Astrocyte of the cerebellum (primary cell): ENCODE data around the gene ZNF366.

ENCODE experiments used
- DNase-seq: peaks from one replicate; pipeline ENCODE4 v3.0.0-alpha.2; 2011; ENCODE audit warnings: low read depth
- H3K4me3 ChIP-seq: 2 replicates; pipeline ENCODE4 v1.5.1; 2011; ENCODE audit warnings: mild to moderate bottlenecking, low read depth, low read length, moderate library complexity
- in situ Hi-C: cut with HindIII; loops from 2 replicates; pipeline ENCODE4 v1.10.0; 2017; ENCODE audit warnings: low sequenced_read_pairs
- TF ChIP-seq, protein P1 (sequence below): IDR thresholded peaks from 2 replicates; pipeline ENCODE4 v1.5.1; 2012; ENCODE audit warnings: low read length, low read depth, moderate library complexity, mild to moderate bottlenecking; ENCODE audit errors: missing control alignments

The ZNF366 gene

DNA sequence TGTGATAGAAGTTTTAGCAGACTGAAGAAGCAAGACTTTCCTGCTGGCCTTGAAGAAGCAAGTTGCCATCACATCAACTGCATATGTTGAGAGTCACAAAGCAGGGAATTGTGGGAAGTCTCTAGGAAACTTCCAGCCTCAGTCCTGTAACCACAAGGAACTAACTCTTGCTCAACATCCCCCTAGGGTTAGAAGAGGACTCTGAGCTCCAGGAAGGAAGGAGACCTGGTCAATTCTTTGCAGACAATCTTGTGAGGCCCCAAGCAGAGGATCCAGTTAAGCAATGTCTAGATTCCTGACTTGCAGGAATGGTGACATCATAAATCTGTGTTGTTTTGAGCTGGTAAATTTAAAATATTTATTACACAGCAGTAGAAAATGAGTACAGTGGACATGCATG, 18.6 kb upstream of the ZNF366 start:
- H3K4me3 ChIP-seq: no peak overlapping the region
- DNase-seq: no peak
- in situ Hi-C loops: no loop called here
- TF ChIP-seq, protein P1, sequence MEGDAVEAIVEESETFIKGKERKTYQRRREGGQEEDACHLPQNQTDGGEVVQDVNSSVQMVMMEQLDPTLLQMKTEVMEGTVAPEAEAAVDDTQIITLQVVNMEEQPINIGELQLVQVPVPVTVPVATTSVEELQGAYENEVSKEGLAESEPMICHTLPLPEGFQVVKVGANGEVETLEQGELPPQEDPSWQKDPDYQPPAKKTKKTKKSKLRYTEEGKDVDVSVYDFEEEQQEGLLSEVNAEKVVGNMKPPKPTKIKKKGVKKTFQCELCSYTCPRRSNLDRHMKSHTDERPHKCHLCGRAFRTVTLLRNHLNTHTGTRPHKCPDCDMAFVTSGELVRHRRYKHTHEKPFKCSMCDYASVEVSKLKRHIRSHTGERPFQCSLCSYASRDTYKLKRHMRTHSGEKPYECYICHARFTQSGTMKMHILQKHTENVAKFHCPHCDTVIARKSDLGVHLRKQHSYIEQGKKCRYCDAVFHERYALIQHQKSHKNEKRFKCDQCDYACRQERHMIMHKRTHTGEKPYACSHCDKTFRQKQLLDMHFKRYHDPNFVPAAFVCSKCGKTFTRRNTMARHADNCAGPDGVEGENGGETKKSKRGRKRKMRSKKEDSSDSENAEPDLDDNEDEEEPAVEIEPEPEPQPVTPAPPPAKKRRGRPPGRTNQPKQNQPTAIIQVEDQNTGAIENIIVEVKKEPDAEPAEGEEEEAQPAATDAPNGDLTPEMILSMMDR: no peak

- no peak overlapping the region for H3K4me3 ChIP-seq
- peak; percentile 80 for DNase-seq
- TF ChIP-seq, protein P1: peak; percentile 53
- in situ Hi-C loops: no loop called here
Observed at GRCh38 chr5:72523960-72524582, 16.9 kb upstream of the ZNF366 start.

DNA sequence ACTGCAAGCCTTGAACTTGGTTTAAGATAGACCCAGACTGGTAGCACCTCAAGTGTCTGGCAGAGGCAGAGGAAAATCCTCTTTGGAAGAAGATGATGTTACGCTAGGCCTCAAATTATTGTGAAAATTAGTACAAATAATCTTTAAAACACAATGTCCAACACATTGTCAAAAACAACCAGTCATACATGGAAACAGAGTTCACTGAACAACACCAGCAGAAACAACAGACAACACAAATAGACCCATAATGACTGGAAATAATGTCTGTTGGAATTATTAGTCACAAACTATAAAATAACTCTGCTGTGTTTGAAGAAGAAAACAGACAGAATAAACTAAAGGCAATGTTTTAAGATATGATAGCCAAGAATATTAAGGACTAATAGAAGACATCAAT, 15.4 kb upstream of the ZNF366 start:
- no peak overlapping the region for H3K4me3 ChIP-seq
- DNase-seq: no peak
- TF ChIP-seq, protein P1: no peak
- in situ Hi-C loops: no loop called here

GRCh38 chr5:72519111-72519510, 11.9 kb upstream of the ZNF366 start:
- no peak overlapping the region for H3K4me3 ChIP-seq
- in situ Hi-C loops: loop anchor here (5.0 kb wide), 1 partner anchor 162 kb away; no protein-coding TSS in a partner anchor
- no peak for DNase-seq
- TF ChIP-seq, protein P1: no peak

DNA sequence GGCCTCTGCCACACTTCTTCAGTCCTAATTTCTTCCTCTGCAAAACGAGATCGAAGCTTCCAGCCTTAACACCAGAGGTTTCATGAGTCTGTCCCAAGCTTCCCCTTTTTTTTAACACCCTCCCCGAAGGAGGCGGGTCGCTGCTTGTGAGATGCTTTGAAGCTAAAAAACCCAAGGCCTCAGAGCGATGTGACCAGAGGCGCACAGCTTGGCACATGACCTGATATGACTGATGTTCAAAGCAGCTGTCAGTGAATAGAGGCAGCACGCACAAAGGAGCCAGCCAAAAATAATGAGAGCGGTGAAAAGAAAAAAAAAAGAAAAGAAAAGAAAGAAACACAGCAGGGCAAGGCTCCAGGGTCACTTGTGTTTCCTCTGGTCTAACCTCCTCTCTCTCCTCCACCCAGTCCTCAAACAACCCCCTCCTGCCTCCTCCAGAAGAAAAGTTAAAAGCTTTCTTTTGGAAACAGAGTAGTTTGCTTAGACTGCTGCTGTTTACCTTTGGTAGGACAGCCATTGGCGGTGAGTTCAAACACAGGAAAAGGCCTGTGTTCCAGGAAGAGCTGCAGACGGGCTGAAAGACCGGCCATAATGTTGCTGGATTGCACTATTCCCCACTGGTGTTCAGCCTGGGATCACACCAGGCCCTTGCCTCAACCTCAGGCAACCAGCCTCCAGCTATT, 10.9 kb upstream of the ZNF366 start:
- TF ChIP-seq, protein P1: no peak
- no peak overlapping the region for H3K4me3 ChIP-seq
- in situ Hi-C loops: loop anchor here (5.0 kb wide), 1 partner anchor 161 kb away; no protein-coding TSS in a partner anchor
- no peak for DNase-seq

GRCh38 chr5:72516916-72517315, 9.7 kb upstream of the ZNF366 start:
- DNase-seq: no peak
- no peak overlapping the region for H3K4me3 ChIP-seq
- in situ Hi-C loops: loop anchor here (5.0 kb wide), 1 partner anchor 160 kb away; no protein-coding TSS in a partner anchor
- TF ChIP-seq, protein P1: no peak
